Skeletal muscle satellite cell (primary cell): ENCODE results near the gene CBS.
"Not testable (repeated sequence)": the region's sequence is repeated elsewhere in the genome, so short reads cannot be mapped to it uniquely, and the experiment has no call there.

Experiments used
- H3K27me3 ChIP-seq: 2 replicates; pipeline ENCODE4 v1.7.0; 2013; ENCODE audit warnings: low read length; ENCODE audit not compliant: control insufficient read depth, insufficient read depth
- H3K36me3 ChIP-seq: 2 replicates; pipeline ENCODE4 v1.7.0; 2013; ENCODE audit warnings: mild to moderate bottlenecking, control low read depth, low read length; ENCODE audit not compliant: insufficient read depth
- H3K4me1 ChIP-seq: 2 replicates; pipeline ENCODE4 v1.7.0; 2013; ENCODE audit warnings: low read length; ENCODE audit not compliant: control insufficient read depth, insufficient read depth
- H3K4me2 ChIP-seq: 2 replicates; pipeline ENCODE4 v1.7.0; 2013; ENCODE audit warnings: mild to moderate bottlenecking, low read length
- H3K4me3 ChIP-seq: 2 replicates; pipeline ENCODE4 v1.7.0; 2013; ENCODE audit warnings: low read length
- H3K9ac ChIP-seq: 2 replicates; pipeline ENCODE4 v1.7.0; 2013; ENCODE audit warnings: mild to moderate bottlenecking, low read depth, low read length, moderate library complexity
- H3K9me3 ChIP-seq: replicated peaks from 2 replicates; pipeline ENCODE4 v1.7.0; 2013; ENCODE audit warnings: mild to moderate bottlenecking, control low read depth, low read length

The CBS gene

GRCh38 chr21:43091979-43092614, 16.5 kb upstream of the CBS start:
- H3K4me1 ChIP-seq, H3K27me3 ChIP-seq, H3K9me3 ChIP-seq, H3K9ac ChIP-seq, H3K36me3 ChIP-seq, H3K4me2 ChIP-seq, H3K4me3 ChIP-seq: not testable (repeated sequence)

- H3K36me3 ChIP-seq, H3K9ac ChIP-seq, H3K9me3 ChIP-seq, H3K4me3 ChIP-seq, H3K4me1 ChIP-seq, H3K27me3 ChIP-seq, H3K4me2 ChIP-seq: not testable (repeated sequence)
Measured at GRCh38 chr21:43090947-43091346, 15.3 kb upstream of the CBS start.

- H3K4me3 ChIP-seq, H3K4me2 ChIP-seq, H3K27me3 ChIP-seq, H3K9ac ChIP-seq, H3K9me3 ChIP-seq, H3K36me3 ChIP-seq, H3K4me1 ChIP-seq: not testable (repeated sequence)
Measured at GRCh38 chr21:43089463-43089862, 13.8 kb upstream of the CBS start.

GRCh38 chr21:43082587-43083300, 7.1 kb upstream of the CBS start:
- not testable (repeated sequence) for H3K4me1 ChIP-seq, H3K27me3 ChIP-seq, H3K9me3 ChIP-seq, H3K36me3 ChIP-seq, H3K9ac ChIP-seq, H3K4me3 ChIP-seq, H3K4me2 ChIP-seq

DNA sequence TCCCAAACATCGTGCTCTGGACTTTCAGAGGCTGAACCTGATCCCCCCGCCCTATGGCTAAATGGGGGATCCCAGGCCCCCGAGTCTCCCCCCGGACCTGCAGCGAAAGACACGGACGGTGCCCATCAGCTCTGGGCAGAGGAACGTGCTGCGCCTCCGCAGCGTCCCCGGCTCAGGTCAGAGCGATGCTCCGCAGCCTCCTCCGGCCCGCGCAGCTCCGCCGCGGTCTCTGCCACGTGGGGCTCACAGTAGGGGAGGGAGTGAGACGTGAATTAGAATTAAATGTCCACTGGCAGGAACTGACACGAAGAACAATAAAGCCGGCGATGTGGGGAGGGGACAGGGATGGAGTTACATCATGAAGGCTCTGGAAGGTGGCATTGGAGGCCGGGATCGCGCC, 1.0 kb upstream of the CBS start:
- H3K36me3 ChIP-seq, H3K9ac ChIP-seq, H3K4me2 ChIP-seq, H3K27me3 ChIP-seq, H3K4me3 ChIP-seq, H3K9me3 ChIP-seq, H3K4me1 ChIP-seq: not testable (repeated sequence)

GRCh38 chr21:43076023-43076637, 495 bp upstream of the CBS start:
- H3K9me3 ChIP-seq, H3K9ac ChIP-seq, H3K4me3 ChIP-seq, H3K36me3 ChIP-seq, H3K4me1 ChIP-seq, H3K4me2 ChIP-seq, H3K27me3 ChIP-seq: not testable (repeated sequence)

DNA sequence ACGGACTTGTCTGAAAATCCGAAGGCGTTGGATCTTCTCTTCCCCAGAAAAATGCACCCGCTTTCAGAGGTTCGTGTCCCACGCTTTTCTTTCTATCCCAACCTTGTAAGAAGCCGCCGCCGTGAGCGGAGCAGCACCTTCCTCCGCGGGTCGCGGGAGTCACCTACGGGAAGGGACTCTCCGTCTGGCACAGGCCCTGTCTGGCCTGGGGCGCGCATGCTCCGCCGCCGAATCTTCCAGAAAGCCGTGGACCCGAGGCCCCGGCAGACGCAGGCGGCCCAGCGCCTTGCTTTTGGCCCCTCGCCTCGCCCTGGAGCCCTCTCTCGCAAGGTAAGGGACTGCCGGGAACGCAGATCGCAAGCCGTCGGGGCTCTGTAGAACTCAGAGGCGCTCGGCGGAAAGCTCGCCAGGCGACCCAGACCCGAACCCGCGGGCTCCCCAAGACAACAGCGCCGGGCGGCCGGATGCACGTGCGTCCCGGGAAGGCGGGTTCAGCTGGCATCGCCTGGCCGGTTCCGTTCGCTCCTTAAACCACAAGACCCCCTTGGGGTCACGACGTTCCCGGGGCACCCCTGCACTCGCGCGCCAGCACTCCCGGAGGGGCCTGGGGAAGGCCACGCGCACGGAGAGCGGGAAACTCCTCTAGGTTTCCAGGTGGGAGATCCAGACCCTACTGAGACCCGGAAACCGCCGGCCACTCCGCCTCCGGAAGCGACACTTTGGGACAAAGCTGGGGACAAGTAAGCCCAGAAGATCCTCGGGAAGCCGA, 1.1 kb downstream of the CBS start:
- not testable (repeated sequence) for H3K27me3 ChIP-seq, H3K4me2 ChIP-seq, H3K9ac ChIP-seq, H3K4me1 ChIP-seq, H3K36me3 ChIP-seq, H3K4me3 ChIP-seq, H3K9me3 ChIP-seq

- H3K9me3 ChIP-seq, H3K9ac ChIP-seq, H3K4me3 ChIP-seq, H3K27me3 ChIP-seq, H3K4me1 ChIP-seq, H3K4me2 ChIP-seq, H3K36me3 ChIP-seq: not testable (repeated sequence)
Measured at GRCh38 chr21:43072742-43073141, 2.9 kb downstream of the CBS start.

GRCh38 chr21:43069682-43070081, 6.0 kb downstream of the CBS start:
- H3K9ac ChIP-seq, H3K4me1 ChIP-seq, H3K36me3 ChIP-seq, H3K4me3 ChIP-seq, H3K4me2 ChIP-seq, H3K9me3 ChIP-seq, H3K27me3 ChIP-seq: not testable (repeated sequence)

- H3K4me1 ChIP-seq, H3K9ac ChIP-seq, H3K4me3 ChIP-seq, H3K27me3 ChIP-seq, H3K36me3 ChIP-seq, H3K9me3 ChIP-seq, H3K4me2 ChIP-seq: not testable (repeated sequence)
Measured at GRCh38 chr21:43068065-43068464, 7.6 kb downstream of the CBS start.

- not testable (repeated sequence) for H3K36me3 ChIP-seq, H3K27me3 ChIP-seq, H3K9ac ChIP-seq, H3K9me3 ChIP-seq, H3K4me1 ChIP-seq, H3K4me3 ChIP-seq, H3K4me2 ChIP-seq
Measured at GRCh38 chr21:43066690-43067089, 8.9 kb downstream of the CBS start.
